Measurements from ENCODE around the gene APOL5. TPM values are rescaled to one million over a fixed set of nuclear protein-coding genes. Genes with fewer than 3 reads are reported as not detected.
"Not testable (repeated sequence)": the region's sequence is repeated elsewhere in the genome, so short reads cannot be mapped to it uniquely, and the experiment has no call there.

The APOL5 gene
- total RNA-seq, 2 experiments from 2014 or later, result not detected

GRCh38 chr22:35726398-35726797 lies 8.7 kb downstream of the APOL5 start:
- peaks cover 1% of the 10 kb centered on the region for H3K4me1 Mint-ChIP-seq
- peaks cover 7% of the 10 kb centered on the region for H3K27me3 Mint-ChIP-seq
- DNase-seq, result no peak
- H3K27ac Mint-ChIP-seq, result no peak overlapping the region
- no peak overlapping the region for H3K4me3 Mint-ChIP-seq
- POLR2A ChIA-PET, result no interaction called here
- H3K9me3 Mint-ChIP-seq, result no peaks in the 10 kb centered on the region
- no peaks in the 10 kb centered on the region for H3K36me3 Mint-ChIP-seq
- ATAC-seq (ENCODE audit: low read depth), result no peak

- H3K9me3 Mint-ChIP-seq, result no peaks in the 10 kb centered on the region
- no peak overlapping the region for H3K27ac Mint-ChIP-seq
- no peak overlapping the region for H3K4me3 Mint-ChIP-seq
- H3K4me1 Mint-ChIP-seq, result peaks cover 1% of the 10 kb centered on the region
- POLR2A ChIA-PET, result no interaction called here
- ATAC-seq (ENCODE audit: low read depth) (no peak), DNase-seq (no peak)
- peaks cover 7% of the 10 kb centered on the region for H3K27me3 Mint-ChIP-seq
- no peaks in the 10 kb centered on the region for H3K36me3 Mint-ChIP-seq
Observed at GRCh38 chr22:35726933-35727332, 9.3 kb downstream of the APOL5 start.

GRCh38 chr22:35727436-35727835 lies 9.8 kb downstream of the APOL5 start:
- POLR2A ChIA-PET, result no interaction called here
- Mint-ChIP-seq H3K27ac (no peak overlapping the region), H3K4me3 (no peak overlapping the region), H3K4me1 (peaks cover 1% of the 10 kb centered on the region), H3K9me3 (no peaks in the 10 kb centered on the region), H3K27me3 (peaks cover 7% of the 10 kb centered on the region), H3K36me3 (no peaks in the 10 kb centered on the region)
- ATAC-seq (ENCODE audit: low read depth) (no peak), DNase-seq (no peak)

DNA sequence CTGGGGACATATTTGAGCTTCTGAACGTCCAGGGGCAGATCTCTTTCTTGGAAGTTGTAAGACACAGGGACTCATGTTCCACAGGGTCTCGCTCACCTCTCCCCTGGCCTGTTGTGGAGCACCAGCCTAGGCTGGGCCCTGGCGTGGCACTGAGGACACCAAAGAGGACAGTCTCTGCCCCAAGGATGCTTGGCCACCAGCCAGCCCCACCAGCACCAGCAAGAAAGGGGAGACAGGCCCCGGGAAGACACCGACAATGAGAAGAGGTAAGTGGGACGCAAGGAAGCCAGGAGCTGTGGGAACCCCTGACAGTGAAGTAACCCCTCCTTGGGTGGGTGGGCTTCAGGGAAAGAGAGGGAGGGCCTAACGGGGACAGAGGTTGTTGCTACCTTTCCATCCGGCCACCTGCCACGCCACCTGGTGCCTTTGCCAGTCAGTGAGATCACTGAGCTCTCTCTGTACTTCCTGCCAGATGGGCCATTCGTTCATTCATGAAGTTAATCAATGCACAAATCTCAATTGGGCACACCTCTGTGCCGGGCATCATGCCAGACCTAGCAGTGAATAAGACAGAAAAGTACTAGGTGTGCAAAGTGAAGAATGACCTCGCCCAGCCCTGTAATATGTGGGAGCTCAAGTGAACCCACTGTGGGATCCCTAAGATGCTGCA lies 11.1 kb downstream of the APOL5 start:
- H3K27ac Mint-ChIP-seq, result no peak overlapping the region
- no peak for ATAC-seq (ENCODE audit: low read depth)
- no peak overlapping the region for H3K4me3 Mint-ChIP-seq
- peaks cover 1% of the 10 kb centered on the region for H3K4me1 Mint-ChIP-seq
- POLR2A ChIA-PET, result no interaction called here
- DNase-seq, result no peak
- no peaks in the 10 kb centered on the region for H3K9me3 Mint-ChIP-seq
- H3K36me3 Mint-ChIP-seq, result no peaks in the 10 kb centered on the region
- H3K27me3 Mint-ChIP-seq, result peaks cover 7% of the 10 kb centered on the region

DNA sequence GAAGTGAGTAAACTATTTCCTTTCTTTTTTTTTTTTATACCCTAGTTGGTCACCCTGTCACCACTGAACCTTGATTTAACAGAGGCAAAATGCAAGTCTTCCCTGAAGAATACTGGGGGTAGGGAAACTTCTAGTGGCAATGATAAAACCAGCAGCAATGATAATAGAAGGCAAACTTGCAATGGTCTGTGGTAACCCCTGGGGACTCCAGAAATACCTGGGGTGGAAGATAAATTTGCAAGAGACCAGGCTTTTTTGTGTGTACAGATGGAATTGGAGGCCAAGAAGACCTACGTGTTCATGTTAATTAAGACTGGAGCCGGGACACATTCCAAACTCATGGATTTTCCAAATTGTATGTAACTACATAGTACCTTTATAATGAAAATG lies 11.6 kb downstream of the APOL5 start:
- H3K4me1 Mint-ChIP-seq, result peaks cover 1% of the 10 kb centered on the region
- no peaks in the 10 kb centered on the region for H3K9me3 Mint-ChIP-seq
- ATAC-seq (ENCODE audit: low read depth) (no peak), DNase-seq (no peak)
- H3K4me3 Mint-ChIP-seq, result no peak overlapping the region
- peaks cover 7% of the 10 kb centered on the region for H3K27me3 Mint-ChIP-seq
- POLR2A ChIA-PET, result no interaction called here
- no peak overlapping the region for H3K27ac Mint-ChIP-seq
- H3K36me3 Mint-ChIP-seq, result no peaks in the 10 kb centered on the region

- no peak overlapping the region for H3K4me3 Mint-ChIP-seq
- POLR2A ChIA-PET, result no interaction called here
- no peak overlapping the region for H3K27ac Mint-ChIP-seq
- ATAC-seq (ENCODE audit: low read depth) (no peak), DNase-seq (no peak)
- H3K4me1 Mint-ChIP-seq, result peaks cover 1% of the 10 kb centered on the region
- H3K27me3 Mint-ChIP-seq, result peaks cover 6% of the 10 kb centered on the region
- no peaks in the 10 kb centered on the region for H3K36me3 Mint-ChIP-seq
- H3K9me3 Mint-ChIP-seq, result no peaks in the 10 kb centered on the region
Observed at GRCh38 chr22:35731321-35731720, 13.6 kb downstream of the APOL5 start.

DNA sequence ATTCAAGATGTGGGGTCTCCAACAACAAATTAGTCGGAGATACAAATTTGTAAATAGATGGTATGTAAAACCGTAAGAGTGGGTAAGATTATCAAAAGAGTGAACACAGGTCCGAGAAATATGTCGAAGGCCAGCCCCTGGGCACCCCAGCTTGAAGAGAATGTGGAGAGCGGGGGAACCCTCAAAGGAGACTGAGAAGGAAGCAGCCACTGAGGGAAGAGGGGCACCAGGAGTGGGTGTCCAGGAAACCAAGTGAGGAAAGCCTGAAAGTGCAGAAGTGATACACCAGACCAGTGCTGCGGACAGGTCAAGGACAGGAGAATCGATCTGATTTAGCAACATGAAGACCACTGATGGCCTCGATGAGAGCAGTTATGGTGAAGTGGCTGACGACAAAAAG lies 14.4 kb downstream of the APOL5 start:
- H3K27ac Mint-ChIP-seq, result no peak overlapping the region
- H3K9me3 Mint-ChIP-seq, result no peaks in the 10 kb centered on the region

DNA sequence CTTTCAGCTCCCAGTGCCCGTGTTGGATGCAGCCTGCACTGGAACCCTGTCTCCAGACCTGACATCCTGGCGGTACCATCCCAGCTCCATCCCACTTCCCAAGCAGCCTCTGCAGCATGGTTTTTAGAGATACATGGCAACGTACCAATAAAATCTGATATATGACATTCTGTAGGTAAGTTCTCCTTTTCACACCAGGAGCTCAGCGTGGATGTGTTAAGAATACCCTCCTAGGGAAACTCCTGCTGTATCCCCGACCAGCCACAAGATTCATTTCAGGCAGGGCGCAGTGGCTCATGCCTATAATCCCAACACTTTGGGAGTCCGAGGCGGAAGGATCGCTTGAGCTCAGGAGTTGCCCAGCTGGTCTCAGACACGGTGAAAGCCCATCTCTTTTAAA lies 15.4 kb downstream of the APOL5 start:
- Mint-ChIP-seq H3K27me3 (peaks cover 6% of the 10 kb centered on the region), H3K4me3 (no peak overlapping the region), H3K4me1 (peaks cover 1% of the 10 kb centered on the region), H3K27ac (no peak overlapping the region), H3K36me3 (no peaks in the 10 kb centered on the region), H3K9me3 (no peaks in the 10 kb centered on the region)
- DNase-seq, result no peak
- POLR2A ChIA-PET, result no interaction called here
- no peak for ATAC-seq (ENCODE audit: low read depth)

More for the DNA sequence above, 14.4 kb downstream of the APOL5 start:
- ATAC-seq (ENCODE audit: low read depth), result no peak
- Mint-ChIP-seq H3K27me3 (peaks cover 5% of the 10 kb centered on the region), H3K4me1 (peaks cover 1% of the 10 kb centered on the region), H3K36me3 (no peaks in the 10 kb centered on the region), H3K4me3 (no peak overlapping the region)
- POLR2A ChIA-PET, result no interaction called here
- DNase-seq, result no peak

- DNase-seq (no peak), ATAC-seq (ENCODE audit: low read depth) (no peak)
- POLR2A ChIA-PET, result no interaction called here
- Mint-ChIP-seq H3K36me3 (no peaks in the 10 kb centered on the region), H3K4me1 (peaks cover 1% of the 10 kb centered on the region), H3K27me3 (peaks cover 8% of the 10 kb centered on the region), H3K4me3 (no peak overlapping the region), H3K27ac (no peak overlapping the region), H3K9me3 (no peaks in the 10 kb centered on the region)
Observed at GRCh38 chr22:35733791-35734516, 16.3 kb downstream of the APOL5 start.

DNA sequence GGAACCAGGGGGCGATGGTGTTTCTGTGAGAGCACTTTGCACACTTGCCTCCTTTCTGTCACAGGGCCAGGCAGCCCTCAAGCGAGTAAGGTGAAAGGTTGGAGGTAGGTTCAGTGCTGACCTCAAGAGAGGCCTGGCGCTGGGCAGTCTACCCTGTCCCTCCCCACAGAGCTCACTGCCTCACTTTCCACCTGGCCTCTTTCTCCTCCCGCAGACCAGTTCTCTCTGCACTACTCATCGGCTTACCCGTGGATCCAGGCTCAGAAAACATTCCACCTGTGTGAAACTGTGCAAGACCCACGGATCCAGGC lies 16.8 kb downstream of the APOL5 start:
- DNase-seq (no peak), ATAC-seq (ENCODE audit: low read depth) (no peak)
- POLR2A ChIA-PET, result no interaction called here
- no peaks in the 10 kb centered on the region for H3K9me3 Mint-ChIP-seq
- peaks cover 4% of the 10 kb centered on the region for H3K27me3 Mint-ChIP-seq
- H3K4me1 Mint-ChIP-seq, result no peaks in the 10 kb centered on the region
- H3K36me3 Mint-ChIP-seq, result no peaks in the 10 kb centered on the region
- no peak overlapping the region for H3K27ac Mint-ChIP-seq
- H3K4me3 Mint-ChIP-seq, result no peak overlapping the region

DNA sequence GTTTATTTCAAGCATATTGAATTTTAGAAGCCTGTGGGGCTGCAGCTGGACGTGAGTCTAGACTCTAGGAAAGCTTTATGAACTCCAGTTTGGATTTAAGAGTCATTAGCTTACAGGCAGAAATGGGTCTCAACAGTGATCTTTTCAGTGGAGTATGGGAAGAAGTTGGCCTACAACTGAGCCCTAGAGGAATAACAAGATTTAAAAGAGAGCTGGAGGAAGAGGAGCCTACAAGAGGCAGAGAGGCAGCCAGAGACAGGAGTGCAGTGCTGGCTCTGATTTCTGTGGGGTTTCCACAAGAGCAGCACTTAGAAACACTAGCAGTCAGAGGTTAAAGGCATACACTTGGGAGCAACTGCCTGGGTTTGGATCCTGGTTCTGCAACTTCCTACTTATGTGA lies 17.9 kb downstream of the APOL5 start:
- H3K4me3 Mint-ChIP-seq, result no peak overlapping the region
- no peak overlapping the region for H3K27ac Mint-ChIP-seq
- POLR2A ChIA-PET, result no interaction called here
- DNase-seq (no peak), ATAC-seq (ENCODE audit: low read depth) (no peak)
- no peaks in the 10 kb centered on the region for H3K36me3 Mint-ChIP-seq
- H3K9me3 Mint-ChIP-seq, result no peaks in the 10 kb centered on the region
- H3K27me3 Mint-ChIP-seq, result peaks cover 4% of the 10 kb centered on the region
- no peaks in the 10 kb centered on the region for H3K4me1 Mint-ChIP-seq

DNA sequence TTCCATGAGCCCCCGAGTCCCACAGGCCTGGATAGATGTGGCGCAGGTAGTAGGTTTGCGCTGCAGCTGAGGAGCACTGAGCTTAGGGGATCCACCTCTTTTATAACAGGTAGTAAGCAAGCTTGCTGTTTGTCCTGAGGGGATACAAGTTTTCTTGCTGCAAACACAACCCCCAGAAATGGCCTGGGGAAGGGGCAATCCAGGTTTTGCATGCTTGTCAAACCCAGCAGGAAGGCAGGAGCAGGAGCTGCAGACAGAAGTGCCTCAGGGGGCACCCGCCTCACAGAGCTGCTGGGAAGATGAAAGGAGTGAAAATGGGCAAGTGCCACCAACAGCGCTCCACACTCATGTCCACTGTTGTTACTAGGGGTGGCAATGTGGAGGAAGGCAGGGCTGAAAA lies 18.5 kb downstream of the APOL5 start:
- DNase-seq (no peak), ATAC-seq (ENCODE audit: low read depth) (no peak)
- H3K9me3 Mint-ChIP-seq, result no peaks in the 10 kb centered on the region
- peaks cover 5% of the 10 kb centered on the region for H3K27me3 Mint-ChIP-seq
- H3K4me3 Mint-ChIP-seq, result no peak overlapping the region
- POLR2A ChIA-PET, result no interaction called here
- no peak overlapping the region for H3K27ac Mint-ChIP-seq
- H3K36me3 Mint-ChIP-seq, result no peaks in the 10 kb centered on the region
- no peaks in the 10 kb centered on the region for H3K4me1 Mint-ChIP-seq

DNA sequence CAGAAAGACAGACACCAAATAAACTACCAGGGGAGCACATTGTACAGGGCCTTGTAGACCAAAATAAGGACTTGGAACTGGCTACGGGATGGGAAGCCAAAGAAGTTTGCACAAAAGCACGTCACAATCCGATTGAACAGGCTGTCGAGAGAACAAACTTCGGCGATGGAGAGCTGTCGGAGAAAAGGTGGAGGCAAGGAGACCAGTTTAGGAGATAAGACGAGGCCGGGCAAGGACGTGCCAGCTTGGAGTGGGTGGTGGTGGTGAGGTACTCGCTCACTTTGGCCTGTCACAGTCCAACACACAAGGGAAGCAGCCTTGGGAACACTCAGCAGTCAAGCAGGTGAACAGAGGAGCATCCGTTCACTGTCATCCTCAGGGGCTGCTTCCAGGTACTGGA lies 19.0 kb downstream of the APOL5 start:
- no peak overlapping the region for H3K27ac Mint-ChIP-seq
- ATAC-seq (ENCODE audit: low read depth) (no peak), DNase-seq (no peak)
- POLR2A ChIA-PET, result no interaction called here
- no peak overlapping the region for H3K4me3 Mint-ChIP-seq
- H3K36me3 Mint-ChIP-seq, result no peaks in the 10 kb centered on the region
- H3K4me1 Mint-ChIP-seq, result no peaks in the 10 kb centered on the region
- H3K9me3 Mint-ChIP-seq, result no peaks in the 10 kb centered on the region
- peaks cover 5% of the 10 kb centered on the region for H3K27me3 Mint-ChIP-seq

GRCh38 chr22:35737886-35738285 lies 20.2 kb downstream of the APOL5 start:
- DNase-seq; H3K9me3 Mint-ChIP-seq; H3K36me3 Mint-ChIP-seq; ATAC-seq (ENCODE audit: low read depth); H3K4me1 Mint-ChIP-seq; H3K27me3 Mint-ChIP-seq; H3K27ac Mint-ChIP-seq; H3K4me3 Mint-ChIP-seq; POLR2A ChIA-PET: not testable (repeated sequence)

Data from activated naive CD8-positive, alpha-beta T cell treated with anti-CD3 and anti-CD28 coated beads, Interleukin-2, amount 10 ng/mL, durations not matched to agents 7 days and 5 days (primary cell).